Mesenteric fat pad (tissue), 1 donor: Measurements from ENCODE around the gene HYAL3. TPM values are rescaled to one million over a fixed set of nuclear protein-coding genes. Genes with fewer than 3 reads are reported as not detected.
"Not testable (repeated sequence)": the region's sequence is repeated elsewhere in the genome, so short reads cannot be mapped to it uniquely, and the experiment has no call there.

Source experiments
- DNase-seq: peaks from one replicate; pipeline ENCODE4 v3.0.0-alpha.2; 2020; ENCODE audit warnings: low spot score
- total RNA-seq: library from RNA; stranded (reverse); fragmentation: NEBNext Ultra II Directional; extraction: Animal tissue kit (Norgen Biotek cat#: 25700); gene quantifications from one replicate; pipeline ENCODE4 v1.2.1, GENCODE V29; 2021
- donor health status: DM: yes; HTN: yes; CAD: no.

HYAL3 gene
- total RNA-seq, 1 donor from 2014 or later: 1.4 TPM

- DNase-seq: peak; percentile 99
Observed at GRCh38 chr3:50292159-50293078, 6.8 kb downstream of the HYAL3 start, which contains the start of gene IFRD2. TSS of gene IFRD2 (minus strand) at chr3:50292429. CDS start at chr3:50292274, 155 bp downstream.

- no peak for DNase-seq
Observed at GRCh38 chr3:50290161-50290641, 9.0 kb downstream of the HYAL3 start.

- no peak for DNase-seq
Observed at GRCh38 chr3:50289130-50289529, 10.1 kb downstream of the HYAL3 start.

- no peak for DNase-seq
Observed at GRCh38 chr3:50288387-50289007, 10.7 kb downstream of the HYAL3 start.

- no peak for DNase-seq
Observed at GRCh38 chr3:50287262-50287661, 11.9 kb downstream of the HYAL3 start.

GRCh38 chr3:50286322-50287227 lies 12.6 kb downstream of the HYAL3 start:
- DNase-seq: no peak

GRCh38 chr3:50284121-50284520 lies 15.1 kb downstream of the HYAL3 start:
- not testable (repeated sequence) for DNase-seq

GRCh38 chr3:50279255-50280016 lies 19.8 kb downstream of the HYAL3 start:
- no peak for DNase-seq

GRCh38 chr3:50278880-50279224 lies 20.4 kb downstream of the HYAL3 start, which contains the start of gene LSMEM2:
TSS of gene LSMEM2 (plus strand) at chr3:50279087. CDS start at chr3:50279114, 27 bp downstream.
- DNase-seq: no peak

- no peak for DNase-seq
Observed at GRCh38 chr3:50278123-50278879, 20.9 kb downstream of the HYAL3 start.

GRCh38 chr3:50276762-50277101 lies 22.5 kb downstream of the HYAL3 start:
- DNase-seq: no peak

GRCh38 chr3:50275996-50276761 lies 23.0 kb downstream of the HYAL3 start:
- DNase-seq: no peak

- DNase-seq: no peak
Observed at GRCh38 chr3:50275141-50275995, 23.8 kb downstream of the HYAL3 start.

GRCh38 chr3:50274371-50275104 lies 24.7 kb downstream of the HYAL3 start:
- no peak for DNase-seq

GRCh38 chr3:50273689-50274065 lies 25.5 kb downstream of the HYAL3 start:
- no peak for DNase-seq

- peak; percentile 98 for DNase-seq
Observed at GRCh38 chr3:50272911-50273688, 26.1 kb downstream of the HYAL3 start.

GRCh38 chr3:50272538-50272910 lies 26.7 kb downstream of the HYAL3 start:
- DNase-seq: not testable (repeated sequence)
